Body of pancreas (tissue), 4 donors: ENCODE results near the gene SLC5A2.

ENCODE experiments used
- CTCF ChIP-seq, 7 experiments: fragments of 450-650 bp in 4 of 7; fragments of 200-600 bp in 3 of 7; sonication (generic) in 3 of 7; IDR thresholded peaks; one replicate each; pipeline ENCODE4 v1.5.1; 2016 to 2019; ENCODE audit warnings: antibody characterized with exemption in 7 of 7
- POLR2A ChIP-seq, 3 donors: fragments of 450-650 bp; IDR thresholded peaks; one replicate each; pipeline ENCODE4 v1.6.1; 2016; ENCODE audit warnings: antibody characterized with exemption in 3 of 3, mild to moderate bottlenecking in 2 of 3

GRCh38 chr16:31475946-31476302 is 7.0 kb upstream of the SLC5A2 start:
- TF ChIP-seq CTCF (IDR thresholded peaks at IDR 0.05) (no peak), POLR2A (IDR thresholded peaks at IDR 0.05) (no peak)
